HepG2 (cell line): Measurements from ENCODE around the gene OR1F1. TPM values are rescaled to one million over a fixed set of nuclear protein-coding genes. Genes with fewer than 3 reads are reported as not detected.

Source experiments
- ATAC-seq: fragments of 200-7000 bp; cut with Tn5 transposase; 3 replicates; pipeline ENCODE4 v1.9.1; 2020; ENCODE audit warnings: mild to moderate bottlenecking, moderate library complexity
- BruUV-seq: library from RNA; stranded (reverse); fragments of 400-500 nt; replicated peaks from 2 replicates; lab custom pipeline; 2021; lab: Mats Ljungman, UMichigan
- CTCF ChIA-PET: fragments of 300-600 bp; formaldehyde crosslinking; extraction: SDS; loops from one replicate; lab custom pipeline; 2021; ENCODE audit warnings: low total read pairs, inconsistent platforms, low intra/inter-chr PET ratio; lab: Yijun Ruan, JAX
- POLR2A ChIA-PET: fragments of 350-600 bp; sonication (Branson Sonifier 250); formaldehyde crosslinking; loops from one replicate; lab custom pipeline; 2020; ENCODE audit warnings: antibody characterized with exemption, inconsistent platforms; lab: Yijun Ruan, JAX
- DNase-seq: peaks from one replicate; pipeline ENCODE4 v3.0.0-alpha.2; 2015; ENCODE audit warnings: low spot score
- FAIRE-seq: peaks from 3 replicates; lab custom pipeline; 2011; peaks lifted over from hg19 to GRCh38; lab: Jason Lieb, UNC
- H2AFZ ChIP-seq: one replicate; pipeline ENCODE4 v1.6.1; 2011; ENCODE audit warnings: low read length, inconsistent platforms
- H3K27ac ChIP-seq: fragments of 300-600 bp; 3 replicates; pipeline ENCODE4 v1.8.0; 2011; ENCODE audit warnings: mixed run types, mild to moderate bottlenecking, mixed read lengths, low read length, inconsistent platforms; ENCODE audit not compliant: insufficient read depth; ENCODE audit errors: extremely low read length
- H3K27me3 ChIP-seq, 2 experiments: fragments of 200-600 bp in 1 of 2; 2 replicates in 1 of 2; 3 replicates in 1 of 2; pipeline versions ENCODE4 v1.6.0 to v1.8.0; 2011; ENCODE audit warnings: low read length in 2 of 2, mild to moderate bottlenecking in 2 of 2, moderate library complexity in 2 of 2, inconsistent platforms in 1 of 2; ENCODE audit not compliant: insufficient read depth in 2 of 2, control insufficient read depth in 1 of 2
- H3K36me3 ChIP-seq, 2 experiments: fragments of 200-600 bp in 1 of 2; replicated peaks in 1 of 2; 2 replicates in 1 of 2; 3 replicates in 1 of 2; pipeline versions ENCODE4 v1.5.1 to v1.8.0; 2011; ENCODE audit warnings: low read length in 2 of 2, inconsistent platforms in 1 of 2; ENCODE audit not compliant: insufficient read depth in 2 of 2, control insufficient read depth in 1 of 2
- H3K4me1 ChIP-seq: 2 replicates; pipeline ENCODE4 v1.5.1; 2012; ENCODE audit warnings: low read length, inconsistent platforms; ENCODE audit not compliant: insufficient read depth
- H3K4me2 ChIP-seq: 2 replicates; pipeline ENCODE4 v1.6.0; 2011; ENCODE audit warnings: low read depth, low read length, inconsistent platforms
- H3K4me3 ChIP-seq, 3 experiments: fragments of 200-600 bp in 1 of 3; sonication (generic), shearing (Covaris generic) in 1 of 3; replicated peaks in 1 of 3; 2 replicates each; pipeline ENCODE4 v1.5.1; 2011 to 2016; ENCODE audit warnings: low read length in 3 of 3, inconsistent platforms in 2 of 3, low read depth in 2 of 3, mild to moderate bottlenecking in 2 of 3, control low read depth in 1 of 3, mixed read lengths in 1 of 3; ENCODE audit not compliant: insufficient read depth in 1 of 3
- H3K79me2 ChIP-seq: one replicate; pipeline ENCODE4 v1.6.1; 2011; ENCODE audit warnings: low read length, inconsistent platforms; ENCODE audit not compliant: insufficient read depth
- H3K9ac ChIP-seq: 2 replicates; pipeline ENCODE4 v1.6.0; 2011; ENCODE audit warnings: mild to moderate bottlenecking, low read depth, low read length, inconsistent platforms; ENCODE audit not compliant: insufficient read depth
- H3K9me3 ChIP-seq: 2 replicates; pipeline ENCODE4 v1.5.1; 2012; ENCODE audit warnings: mild to moderate bottlenecking, low read length
- H4K20me1 ChIP-seq: 2 replicates; pipeline ENCODE4 v1.6.0; 2011; ENCODE audit warnings: inconsistent platforms, mild to moderate bottlenecking, low read length, moderate library complexity; ENCODE audit not compliant: insufficient read depth
- FOSL1 ChIP-seq: sonication (generic); formaldehyde crosslinking; IDR thresholded peaks from 2 replicates; pipeline ENCODE4 v1.9.0; 2021; ENCODE audit warnings: missing genetic modification reagents, borderline replicate concordance
- FOSL2 ChIP-seq: sonication (generic); formaldehyde crosslinking; IDR thresholded peaks from 2 replicates; pipeline ENCODE4 v1.4.0; 2020; ENCODE audit warnings: missing genetic modification reagents
- KDM6A ChIP-seq: IDR thresholded peaks from 2 replicates; pipeline ENCODE4 v1.6.1; 2016; ENCODE audit warnings: low read depth
- MEIS1 ChIP-seq: sonication (generic); formaldehyde crosslinking; IDR thresholded peaks from 2 replicates; pipeline ENCODE4 v1.9.0; 2021; ENCODE audit warnings: mild to moderate bottlenecking, missing genetic modification reagents, moderate library complexity, borderline replicate concordance
- PTBP1 ChIP-seq: fragments of 200-400 bp; formaldehyde crosslinking; IDR thresholded peaks from 2 replicates; pipeline ENCODE4 v1.6.1; 2018; ENCODE audit warnings: low read length, low read depth; ENCODE audit not compliant: poor library complexity, severe bottlenecking
- SAP130 ChIP-seq: IDR thresholded peaks from 2 replicates; pipeline ENCODE4 v1.6.1; 2016; ENCODE audit warnings: low read depth
- SP4 ChIP-seq: sonication (generic); formaldehyde crosslinking; IDR thresholded peaks from 2 replicates; pipeline ENCODE4 v1.8.1; 2023; ENCODE audit warnings: mild to moderate bottlenecking, missing genetic modification reagents
- ZNF136 ChIP-seq: sonication (generic); formaldehyde crosslinking; IDR thresholded peaks from 2 replicates; pipeline ENCODE4 v1.8.1; 2022; ENCODE audit warnings: low read depth, mild to moderate bottlenecking, moderate library complexity, missing genetic modification reagents
- ZNF761 ChIP-seq: sonication (generic); formaldehyde crosslinking; conservative IDR thresholded peaks from 2 replicates; pipeline ENCODE4 v1.4.0; 2020; ENCODE audit warnings: mild to moderate bottlenecking, missing genetic modification reagents
- ZSCAN21 ChIP-seq: sonication (generic); formaldehyde crosslinking; IDR thresholded peaks from 2 replicates; pipeline ENCODE4 v1.8.0; 2022; ENCODE audit warnings: mild to moderate bottlenecking, missing genetic modification reagents, moderate library complexity, borderline replicate concordance
- WGBS: methylation state at CpG from one replicate; pipeline ENCODE4 v1.1.6; 2017; ENCODE audit warnings: low lambda C conversion rate; 5-methylcytosine and 5-hydroxymethylcytosine counted together
- in situ Hi-C: cut with HindIII; loops from 2 replicates; pipeline ENCODE4 v1.10.0; 2017; ENCODE audit warnings: low pct_unique_long_range_greater_than_20kb; ENCODE audit not compliant: extremely low pct_ligation_motif_present
- intact Hi-C: fragments of 100-400 bp; cut with micrococcal nuclease; formaldehyde crosslinking; loops from one replicate; pipeline ENCODE4 v1.10.0; 2022; ENCODE audit not compliant: unreplicated experiment
- polyA plus RNA-seq, 8 experiments: library from polyadenylated mRNA; depleted of rRNA in 3 of 8; stranded (reverse) in 7 of 8; unstranded in 1 of 8; fragments of >200 nt; fragmentation: Illumina TruSeq in 4 of 8; extraction: Trizol in 4 of 8; gene quantifications; 2 replicates each; pipeline versions ENCODE4 v1.2.1 to v1.2.3, GENCODE V29; 2011 to 2016; ENCODE audit warnings: low read depth in 4 of 8, missing spikeins in 1 of 8, mixed read lengths in 1 of 8; ENCODE audit not compliant: insufficient read depth in 1 of 8
- total RNA-seq, 5 experiments: library from RNA; depleted of rRNA; stranded (reverse); fragments of >200 nt; fragmentation: Illumina TruSeq; extraction: Trizol; gene quantifications; 2 replicates each; pipeline ENCODE4 v1.2.3, GENCODE V29; 2016; ENCODE audit warnings: low read depth in 1 of 5
- TF ChIP-seq, protein P1 (sequence below): sonication (generic); formaldehyde crosslinking; IDR thresholded peaks from 2 replicates; pipeline ENCODE4 v1.4.0; 2020; ENCODE audit warnings: missing genetic modification reagents
- TF ChIP-seq, protein P2 (sequence below): sonication (generic); formaldehyde crosslinking; IDR thresholded peaks from 2 replicates; pipeline ENCODE4 v1.5.1; 2020; ENCODE audit warnings: mild to moderate bottlenecking, moderate library complexity, missing genetic modification reagents
- TF ChIP-seq, protein P3 (sequence below): sonication (generic); formaldehyde crosslinking; IDR thresholded peaks from 2 replicates; pipeline ENCODE4 v1.4.0; 2020; ENCODE audit warnings: mild to moderate bottlenecking, missing genetic modification reagents
- TF ChIP-seq, protein P4 (sequence below): sonication (generic); formaldehyde crosslinking; IDR thresholded peaks from 2 replicates; pipeline ENCODE4 v1.5.1; 2020; ENCODE audit warnings: missing genetic modification reagents, mild to moderate bottlenecking, borderline replicate concordance

Gene OR1F1
- total and polyA plus RNA-seq, 2 of the 13 experiments (the other 11 are each of a cell fraction or from before 2014, with no cell fraction given): 0.90 TPM; not detected in 1

DNA sequence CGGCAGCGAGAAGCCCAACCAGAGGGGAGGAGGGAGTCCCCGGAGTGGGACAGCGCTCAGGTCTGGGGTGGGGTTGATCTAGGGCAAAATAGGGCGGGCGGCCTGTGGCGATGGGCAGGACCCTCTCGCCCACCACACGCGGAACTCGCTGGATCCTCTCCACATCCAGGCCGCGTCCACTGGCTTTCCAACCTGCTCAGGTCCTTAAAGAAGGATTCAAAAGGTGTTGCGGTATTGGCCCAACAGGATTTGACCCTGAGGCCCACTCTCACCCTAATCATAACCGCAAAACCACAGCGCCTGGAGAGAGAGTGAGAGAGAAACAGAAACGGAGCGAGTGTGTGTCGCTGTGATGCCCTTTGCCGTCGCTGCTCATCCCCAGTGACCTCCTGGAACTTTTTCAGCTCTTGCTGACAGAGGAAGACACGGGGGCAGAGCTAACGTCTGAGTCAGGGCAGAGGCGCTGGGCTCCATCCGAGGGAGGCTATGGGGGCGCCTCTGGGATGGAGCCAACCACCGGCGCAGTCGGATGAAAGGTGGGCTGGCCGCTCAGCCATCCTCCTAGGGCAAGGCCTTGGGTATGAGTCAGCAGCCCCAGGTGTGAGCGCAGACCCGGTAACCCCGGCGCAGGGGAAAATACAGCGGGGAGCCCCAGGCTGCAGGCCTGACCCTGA, 16.7 kb upstream of the OR1F1 start:
- no peaks in the 10 kb centered on the region for H4K20me1 ChIP-seq
- H3K79me2 ChIP-seq: no peaks in the 10 kb centered on the region
- FAIRE-seq: no peak
- H3K4me2 ChIP-seq: peak overlapping the region; percentile 94
- no peak overlapping the region for H3K27ac ChIP-seq
- H2AFZ ChIP-seq: no peak overlapping the region
- intact Hi-C loops: loop anchor here (2.0 to 5.0 kb wide), 2 partner anchors 19 to 39 kb away; no protein-coding TSS in a partner anchor
- 6% methylated on average over 15 of the region's 35 CpGs for WGBS
- BruUV-seq: no TSS peak
- peaks cover 63% of the 10 kb centered on the region for H3K4me1 ChIP-seq
- H3K4me3 ChIP-seq: peak overlapping the region; percentile 63 to 78 (median 77)
- H3K36me3 ChIP-seq: no peaks in the 10 kb centered on the region
- no peak overlapping the region for H3K9ac ChIP-seq
- in situ Hi-C loops: no loop called here
- no peaks in the 10 kb centered on the region for H3K9me3 ChIP-seq
- ChIA-PET POLR2A (interaction anchor here (0.6 to 3.5 kb wide), 17 partner anchors 8 to 111 kb away, joined by 3 to 51 read pairs (median 6); partner anchors contain the start of genes IL32, OR1F1 and ZNF213), CTCF (no interaction called here)
- no peak for DNase-seq
- H3K27me3 ChIP-seq: peaks cover 0 to 12% of the 10 kb centered on the region in 2 experiments; a peak in 1 of 5 replicates
- ATAC-seq: peak; percentile 60
- 0 out of 2 replicates have a peak, but pooled peaks have one; percentile 48 for TF ChIP-seq SP4 (CRISPR knock-in tag)
- TF ChIP-seq, protein P1, sequence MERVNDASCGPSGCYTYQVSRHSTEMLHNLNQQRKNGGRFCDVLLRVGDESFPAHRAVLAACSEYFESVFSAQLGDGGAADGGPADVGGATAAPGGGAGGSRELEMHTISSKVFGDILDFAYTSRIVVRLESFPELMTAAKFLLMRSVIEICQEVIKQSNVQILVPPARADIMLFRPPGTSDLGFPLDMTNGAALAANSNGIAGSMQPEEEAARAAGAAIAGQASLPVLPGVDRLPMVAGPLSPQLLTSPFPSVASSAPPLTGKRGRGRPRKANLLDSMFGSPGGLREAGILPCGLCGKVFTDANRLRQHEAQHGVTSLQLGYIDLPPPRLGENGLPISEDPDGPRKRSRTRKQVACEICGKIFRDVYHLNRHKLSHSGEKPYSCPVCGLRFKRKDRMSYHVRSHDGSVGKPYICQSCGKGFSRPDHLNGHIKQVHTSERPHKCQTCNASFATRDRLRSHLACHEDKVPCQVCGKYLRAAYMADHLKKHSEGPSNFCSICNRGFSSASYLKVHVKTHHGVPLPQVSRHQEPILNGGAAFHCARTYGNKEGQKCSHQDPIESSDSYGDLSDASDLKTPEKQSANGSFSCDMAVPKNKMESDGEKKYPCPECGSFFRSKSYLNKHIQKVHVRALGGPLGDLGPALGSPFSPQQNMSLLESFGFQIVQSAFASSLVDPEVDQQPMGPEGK: no peak
- peak; percentile 33 for TF ChIP-seq SAP130 (CRISPR knock-in tag)
- peak; percentile 81 for TF ChIP-seq FOSL2 (CRISPR knock-in tag)
- TF ChIP-seq FOSL1 (CRISPR knock-in tag): peak; percentile 45; the same call in 1 of the 2 replicates
- TF ChIP-seq, protein P2, sequence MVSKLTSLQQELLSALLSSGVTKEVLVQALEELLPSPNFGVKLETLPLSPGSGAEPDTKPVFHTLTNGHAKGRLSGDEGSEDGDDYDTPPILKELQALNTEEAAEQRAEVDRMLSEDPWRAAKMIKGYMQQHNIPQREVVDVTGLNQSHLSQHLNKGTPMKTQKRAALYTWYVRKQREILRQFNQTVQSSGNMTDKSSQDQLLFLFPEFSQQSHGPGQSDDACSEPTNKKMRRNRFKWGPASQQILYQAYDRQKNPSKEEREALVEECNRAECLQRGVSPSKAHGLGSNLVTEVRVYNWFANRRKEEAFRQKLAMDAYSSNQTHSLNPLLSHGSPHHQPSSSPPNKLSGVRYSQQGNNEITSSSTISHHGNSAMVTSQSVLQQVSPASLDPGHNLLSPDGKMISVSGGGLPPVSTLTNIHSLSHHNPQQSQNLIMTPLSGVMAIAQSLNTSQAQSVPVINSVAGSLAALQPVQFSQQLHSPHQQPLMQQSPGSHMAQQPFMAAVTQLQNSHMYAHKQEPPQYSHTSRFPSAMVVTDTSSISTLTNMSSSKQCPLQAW (CRISPR knock-in tag): peak; percentile 44; the same call in 1 of the 2 replicates
- TF ChIP-seq ZNF136 (CRISPR knock-in tag): no peak
- TF ChIP-seq MEIS1 (CRISPR knock-in tag): 0 out of 2 replicates have a peak, but pooled peaks have one; percentile 6
- TF ChIP-seq, protein P3, sequence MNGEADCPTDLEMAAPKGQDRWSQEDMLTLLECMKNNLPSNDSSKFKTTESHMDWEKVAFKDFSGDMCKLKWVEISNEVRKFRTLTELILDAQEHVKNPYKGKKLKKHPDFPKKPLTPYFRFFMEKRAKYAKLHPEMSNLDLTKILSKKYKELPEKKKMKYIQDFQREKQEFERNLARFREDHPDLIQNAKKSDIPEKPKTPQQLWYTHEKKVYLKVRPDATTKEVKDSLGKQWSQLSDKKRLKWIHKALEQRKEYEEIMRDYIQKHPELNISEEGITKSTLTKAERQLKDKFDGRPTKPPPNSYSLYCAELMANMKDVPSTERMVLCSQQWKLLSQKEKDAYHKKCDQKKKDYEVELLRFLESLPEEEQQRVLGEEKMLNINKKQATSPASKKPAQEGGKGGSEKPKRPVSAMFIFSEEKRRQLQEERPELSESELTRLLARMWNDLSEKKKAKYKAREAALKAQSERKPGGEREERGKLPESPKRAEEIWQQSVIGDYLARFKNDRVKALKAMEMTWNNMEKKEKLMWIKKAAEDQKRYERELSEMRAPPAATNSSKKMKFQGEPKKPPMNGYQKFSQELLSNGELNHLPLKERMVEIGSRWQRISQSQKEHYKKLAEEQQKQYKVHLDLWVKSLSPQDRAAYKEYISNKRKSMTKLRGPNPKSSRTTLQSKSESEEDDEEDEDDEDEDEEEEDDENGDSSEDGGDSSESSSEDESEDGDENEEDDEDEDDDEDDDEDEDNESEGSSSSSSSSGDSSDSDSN (CRISPR knock-in tag): peak; percentile 48; the same call in 1 of the 2 replicates
- TF ChIP-seq, protein P4, sequence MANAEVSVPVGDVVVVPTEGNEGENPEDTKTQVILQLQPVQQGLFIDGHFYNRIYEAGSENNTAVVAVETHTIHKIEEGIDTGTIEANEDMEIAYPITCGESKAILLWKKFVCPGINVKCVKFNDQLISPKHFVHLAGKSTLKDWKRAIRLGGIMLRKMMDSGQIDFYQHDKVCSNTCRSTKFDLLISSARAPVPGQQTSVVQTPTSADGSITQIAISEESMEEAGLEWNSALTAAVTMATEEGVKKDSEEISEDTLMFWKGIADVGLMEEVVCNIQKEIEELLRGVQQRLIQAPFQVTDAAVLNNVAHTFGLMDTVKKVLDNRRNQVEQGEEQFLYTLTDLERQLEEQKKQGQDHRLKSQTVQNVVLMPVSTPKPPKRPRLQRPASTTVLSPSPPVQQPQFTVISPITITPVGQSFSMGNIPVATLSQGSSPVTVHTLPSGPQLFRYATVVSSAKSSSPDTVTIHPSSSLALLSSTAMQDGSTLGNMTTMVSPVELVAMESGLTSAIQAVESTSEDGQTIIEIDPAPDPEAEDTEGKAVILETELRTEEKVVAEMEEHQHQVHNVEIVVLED (CRISPR knock-in tag): peak; percentile 6; the same call in 1 of the 2 replicates
- TF ChIP-seq ZNF761: 0 out of 2 replicates have a peak, but pooled peaks have one; percentile 39
- peak; percentile 57 for TF ChIP-seq PTBP1
- TF ChIP-seq ZSCAN21 (CRISPR knock-in tag): 0 out of 2 replicates have a peak, but pooled peaks have one; percentile 60
- no peak for TF ChIP-seq KDM6A (CRISPR knock-in tag)
